GM13977 (cell line): ENCODE measurements around the gene LRRIQ4.
A peak's percentile ranks its signal among the peaks of the same experiment; 100 is the strongest.

Source experiments
- DNase-seq: peaks from one replicate; pipeline ENCODE4 v3.0.0; 2012; ENCODE audit warnings: low spot score
- in situ Hi-C: fragments of 300-500 bp; cut with MboI; formaldehyde crosslinking; loops from one replicate; pipeline ENCODE4 v1.12.0; 2022; ENCODE audit warnings: low sequenced_read_pairs, low pct_unique_long_range_greater_than_20kb, mixed read lengths, inconsistent platforms; ENCODE audit not compliant: unreplicated experiment
- TF ChIP-seq, protein P1 (sequence below): IDR thresholded peaks from 2 replicates; pipeline ENCODE4 v1.5.1; 2012; ENCODE audit warnings: mild to moderate bottlenecking, control low read depth; ENCODE audit not compliant: insufficient read depth; ENCODE audit errors: extremely low read depth, missing control alignments

Gene LRRIQ4

DNA sequence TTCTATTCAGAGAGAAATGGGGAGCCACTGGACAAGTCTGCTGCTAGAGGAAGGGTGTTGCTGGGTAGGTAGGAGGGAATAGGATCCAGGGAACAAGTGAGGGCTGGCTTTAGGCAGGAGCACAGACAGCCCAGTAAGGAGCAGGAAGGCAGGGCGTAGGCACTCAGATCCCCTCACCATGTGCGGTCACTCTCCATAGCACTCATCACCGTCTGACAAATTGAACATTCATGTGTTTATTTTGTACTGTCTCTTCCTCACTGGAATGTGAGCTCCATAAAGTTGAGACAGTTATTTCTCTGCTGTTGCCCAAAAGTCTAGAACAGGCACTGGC is 24.2 kb downstream of the LRRIQ4 start:
- TF ChIP-seq, protein P1, sequence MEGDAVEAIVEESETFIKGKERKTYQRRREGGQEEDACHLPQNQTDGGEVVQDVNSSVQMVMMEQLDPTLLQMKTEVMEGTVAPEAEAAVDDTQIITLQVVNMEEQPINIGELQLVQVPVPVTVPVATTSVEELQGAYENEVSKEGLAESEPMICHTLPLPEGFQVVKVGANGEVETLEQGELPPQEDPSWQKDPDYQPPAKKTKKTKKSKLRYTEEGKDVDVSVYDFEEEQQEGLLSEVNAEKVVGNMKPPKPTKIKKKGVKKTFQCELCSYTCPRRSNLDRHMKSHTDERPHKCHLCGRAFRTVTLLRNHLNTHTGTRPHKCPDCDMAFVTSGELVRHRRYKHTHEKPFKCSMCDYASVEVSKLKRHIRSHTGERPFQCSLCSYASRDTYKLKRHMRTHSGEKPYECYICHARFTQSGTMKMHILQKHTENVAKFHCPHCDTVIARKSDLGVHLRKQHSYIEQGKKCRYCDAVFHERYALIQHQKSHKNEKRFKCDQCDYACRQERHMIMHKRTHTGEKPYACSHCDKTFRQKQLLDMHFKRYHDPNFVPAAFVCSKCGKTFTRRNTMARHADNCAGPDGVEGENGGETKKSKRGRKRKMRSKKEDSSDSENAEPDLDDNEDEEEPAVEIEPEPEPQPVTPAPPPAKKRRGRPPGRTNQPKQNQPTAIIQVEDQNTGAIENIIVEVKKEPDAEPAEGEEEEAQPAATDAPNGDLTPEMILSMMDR: no peak
- no peak for DNase-seq
- in situ Hi-C loops: no loop called here

DNA sequence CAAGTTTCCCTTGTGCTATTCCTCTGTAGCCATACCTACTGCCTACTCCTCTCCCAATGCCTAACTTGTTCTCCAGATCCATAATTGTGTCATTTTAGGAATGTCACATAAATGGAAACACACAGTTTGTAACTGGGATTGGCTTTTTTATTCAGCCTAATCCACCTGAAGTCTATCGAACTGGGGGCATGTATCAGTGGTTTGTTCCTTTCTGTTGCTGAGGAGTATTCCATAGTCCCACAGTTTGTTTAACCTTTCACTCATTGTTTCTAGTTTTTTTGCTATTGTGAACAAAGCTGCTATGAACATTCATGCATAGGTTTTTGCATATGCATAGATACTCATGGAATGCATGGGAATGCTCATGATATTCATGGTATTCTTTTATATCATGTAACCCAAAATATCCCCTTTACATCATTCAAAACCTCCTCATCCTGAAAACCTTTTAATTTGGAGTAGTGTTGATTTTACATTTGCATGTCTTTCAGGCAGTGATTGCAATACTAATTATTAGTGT is 25.9 kb downstream of the LRRIQ4 start:
- TF ChIP-seq, protein P1: no peak
- no peak for DNase-seq
- in situ Hi-C loops: no loop called here

DNA sequence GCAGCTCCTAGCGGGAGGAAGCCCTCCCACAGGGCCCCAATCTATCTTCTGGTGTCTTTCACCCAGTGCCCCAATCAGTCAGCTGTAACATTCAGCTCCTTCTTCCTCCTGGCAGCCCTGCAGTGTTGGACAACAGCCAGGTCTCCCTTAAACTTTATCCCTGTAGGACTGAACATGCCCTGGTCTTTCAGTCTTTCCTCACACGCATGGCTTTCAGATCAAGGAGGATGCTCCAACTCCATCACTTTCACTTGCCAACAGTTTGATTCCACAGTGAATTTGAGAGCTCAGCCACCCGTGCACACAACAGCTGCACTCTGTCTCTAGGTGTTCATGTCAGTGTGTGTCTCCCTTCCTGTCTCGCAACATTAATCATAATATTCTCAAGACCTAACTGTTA is 28.5 kb downstream of the LRRIQ4 start:
- in situ Hi-C loops: no loop called here
- no peak for DNase-seq
- TF ChIP-seq, protein P1: no peak

DNA sequence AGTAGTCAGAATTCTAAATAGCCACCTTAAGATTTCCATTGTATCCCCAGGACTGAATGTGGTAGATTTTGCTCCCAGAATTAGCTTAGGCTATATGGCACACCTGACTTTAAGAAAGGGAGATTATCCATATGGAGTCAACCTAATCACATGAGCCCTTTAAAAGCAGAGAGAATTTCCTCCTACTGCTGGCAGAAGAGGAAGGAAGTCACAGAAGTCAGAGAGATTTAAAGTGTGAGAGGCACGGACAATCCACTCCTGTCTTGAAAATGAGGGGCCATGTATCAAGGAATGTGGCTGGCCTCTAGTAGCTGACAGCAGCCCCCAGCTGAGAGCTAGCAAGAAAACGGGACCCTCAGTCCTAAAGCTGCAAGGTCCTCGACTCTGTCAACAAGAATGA is 30.3 kb downstream of the LRRIQ4 start:
- DNase-seq: no peak
- TF ChIP-seq, protein P1: no peak
- in situ Hi-C loops: no loop called here

DNA sequence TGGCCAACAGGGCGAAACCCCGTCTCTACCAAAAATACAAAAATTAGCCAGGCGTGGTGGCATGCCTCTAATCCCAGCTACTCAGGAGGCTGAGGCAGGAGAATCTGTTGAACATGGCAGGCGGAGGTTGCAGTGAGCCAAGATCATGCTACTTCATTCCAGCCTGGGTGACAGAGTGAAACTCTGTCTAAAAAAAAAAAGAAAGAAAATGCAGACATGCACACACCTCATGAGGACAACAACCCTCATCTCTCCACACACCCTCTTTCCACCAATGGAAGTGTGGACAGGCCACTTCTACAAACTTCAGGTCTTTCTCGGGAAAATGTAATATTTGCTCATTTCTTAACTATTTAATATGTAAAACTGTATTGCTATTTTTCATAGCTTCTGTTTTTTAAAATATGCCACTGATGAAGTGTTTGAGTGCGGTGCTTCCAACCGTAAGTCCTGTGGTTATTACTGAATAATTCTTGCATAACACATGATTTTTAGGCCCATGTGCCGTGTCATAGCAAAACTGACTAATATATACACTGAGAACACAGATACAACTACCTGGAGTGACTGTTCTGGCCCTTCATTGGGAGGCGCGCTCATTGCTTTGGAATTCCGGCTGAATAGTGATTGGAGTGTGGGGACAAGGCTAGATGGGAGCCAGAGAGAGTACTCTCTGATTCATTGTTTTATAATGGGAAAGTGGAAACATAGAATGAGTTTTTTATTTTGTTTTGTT is 34.0 kb downstream of the LRRIQ4 start:
- in situ Hi-C loops: no loop called here
- DNase-seq: peak; percentile 72
- TF ChIP-seq, protein P1: no peak

DNA sequence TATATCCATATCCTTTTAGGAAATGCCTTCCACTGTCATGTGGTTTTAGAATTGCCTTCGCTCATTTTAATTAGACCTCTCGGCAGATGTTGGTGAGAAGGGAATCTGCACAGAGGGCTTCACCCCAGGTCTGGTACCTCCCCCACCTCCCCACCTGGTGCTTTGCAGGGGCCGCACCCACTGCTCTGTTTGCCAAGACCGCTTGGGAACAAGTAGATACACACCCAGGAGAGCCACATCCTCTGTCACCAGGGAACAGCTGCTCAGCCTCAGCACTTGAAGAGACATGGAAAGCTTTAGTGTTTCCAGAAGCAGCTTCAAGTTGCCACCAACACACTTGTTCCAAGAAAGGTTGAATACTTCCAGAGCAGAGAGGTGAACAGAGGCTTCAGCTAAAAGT is 35.2 kb downstream of the LRRIQ4 start:
- TF ChIP-seq, protein P1: no peak

More for the DNA sequence above, 35.2 kb downstream of the LRRIQ4 start:
- in situ Hi-C loops: no loop called here
- DNase-seq: no peak
